Measurements from ENCODE around the gene SPATS2L.

The SPATS2L gene

DNA sequence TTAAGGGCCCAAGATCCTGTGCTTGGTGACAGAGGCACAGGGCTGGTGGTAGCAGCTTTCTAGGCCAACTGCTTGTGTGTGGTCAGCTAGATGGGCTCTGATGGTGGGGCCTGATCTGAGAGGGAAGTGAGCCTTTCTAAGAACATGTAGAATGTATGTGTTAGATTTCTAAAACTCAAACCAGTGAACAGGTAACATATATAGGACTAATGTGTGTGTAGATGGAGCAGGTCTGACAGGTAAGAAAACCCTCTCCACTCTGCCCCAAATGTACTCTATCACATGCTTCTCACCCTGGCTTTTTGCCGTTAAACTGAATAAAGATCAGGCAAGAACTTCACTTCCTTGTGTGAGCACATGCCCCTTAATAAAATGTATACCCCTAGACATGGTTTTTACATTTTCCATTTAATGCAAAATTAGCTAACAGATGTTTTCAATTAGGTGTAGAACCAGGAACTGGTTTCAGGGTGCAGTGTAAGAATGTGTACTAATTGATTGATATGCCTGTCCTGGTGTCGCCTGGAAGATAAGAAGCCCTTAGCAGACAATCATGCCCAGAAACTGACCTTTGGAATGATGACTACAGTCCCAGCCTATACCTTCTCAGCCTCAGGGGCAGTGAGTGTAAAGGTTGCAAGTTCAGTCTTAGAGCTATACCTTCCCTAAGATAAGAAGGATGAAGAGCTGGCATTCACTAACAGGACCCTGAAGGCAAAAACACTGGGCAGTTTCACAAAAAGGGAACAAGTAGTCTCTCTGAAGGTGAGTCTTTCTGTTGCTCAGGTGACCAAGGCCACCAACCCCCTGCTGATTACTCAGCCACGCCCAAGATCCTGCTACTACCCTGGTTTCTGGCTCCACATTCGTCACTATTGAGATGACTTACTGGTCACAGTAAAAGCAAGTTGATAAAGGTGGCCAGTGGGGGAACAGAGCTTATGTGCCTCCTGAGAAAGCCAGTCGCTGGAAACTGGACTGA is 71.2 kb downstream of the SPATS2L start:
- DNase-seq (ENCODE audit: low read depth, low spot score), result no peak

DNA sequence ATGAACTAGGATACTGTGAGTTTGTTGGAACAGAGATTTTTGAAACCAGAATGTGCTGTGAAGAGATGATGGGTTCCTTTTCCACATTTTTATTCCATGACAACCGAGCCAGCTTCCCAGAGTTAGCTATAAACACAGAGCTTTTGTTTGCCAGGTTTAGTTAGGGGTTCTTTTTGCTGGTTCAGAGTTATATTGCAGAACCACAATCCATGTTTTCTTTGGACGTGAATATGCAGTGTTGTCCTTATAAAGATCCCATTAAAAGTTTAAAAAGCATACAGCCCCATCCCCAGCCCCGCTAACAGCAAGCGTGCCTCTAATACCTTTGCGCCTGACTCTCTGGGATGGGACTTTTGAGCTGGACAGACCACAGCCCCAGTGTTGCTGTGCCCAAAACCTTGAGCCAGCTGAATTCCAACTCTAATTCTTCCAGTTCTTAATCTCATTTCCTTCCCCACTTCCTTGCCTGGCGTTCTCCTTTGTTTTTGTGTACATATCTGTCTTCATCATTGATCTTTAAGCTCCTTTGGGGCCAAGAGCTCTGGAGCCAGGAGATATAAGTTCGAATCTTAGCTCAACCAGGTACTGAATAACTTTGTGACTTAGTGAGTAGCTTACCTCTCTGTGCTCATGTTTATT is 72.3 kb downstream of the SPATS2L start:
- DNase-seq (ENCODE audit: low read depth, low spot score), result no peak

DNA sequence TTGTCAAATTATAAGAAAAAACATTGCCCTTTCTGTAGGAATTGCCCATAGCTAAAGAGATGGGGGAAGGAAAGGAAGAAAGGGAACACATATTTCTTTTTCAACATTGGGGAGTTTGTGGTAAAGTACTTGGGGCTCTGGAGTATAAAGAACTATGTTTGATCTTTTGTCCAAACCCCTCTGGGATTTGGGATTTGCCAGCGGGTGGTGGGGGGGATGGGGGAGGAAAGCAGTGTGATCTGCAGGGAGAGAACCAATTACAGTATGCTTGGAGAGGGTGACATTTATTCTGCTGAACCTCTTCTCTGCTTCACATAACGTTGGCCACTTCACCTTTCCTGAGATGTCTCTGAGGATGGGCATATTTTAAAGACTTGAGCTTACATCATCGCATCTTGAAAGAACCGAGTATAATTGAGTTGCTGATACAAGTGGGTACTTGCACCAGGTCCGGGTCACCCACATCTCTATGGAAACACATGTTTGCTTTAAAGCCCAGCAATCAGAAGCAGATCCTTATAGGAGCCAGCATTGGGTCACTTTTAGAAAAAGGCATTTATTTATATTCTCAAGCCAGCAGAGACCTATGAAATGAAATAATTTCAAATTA is 73.1 kb downstream of the SPATS2L start:
- no peak for DNase-seq (ENCODE audit: low read depth, low spot score)

DNA sequence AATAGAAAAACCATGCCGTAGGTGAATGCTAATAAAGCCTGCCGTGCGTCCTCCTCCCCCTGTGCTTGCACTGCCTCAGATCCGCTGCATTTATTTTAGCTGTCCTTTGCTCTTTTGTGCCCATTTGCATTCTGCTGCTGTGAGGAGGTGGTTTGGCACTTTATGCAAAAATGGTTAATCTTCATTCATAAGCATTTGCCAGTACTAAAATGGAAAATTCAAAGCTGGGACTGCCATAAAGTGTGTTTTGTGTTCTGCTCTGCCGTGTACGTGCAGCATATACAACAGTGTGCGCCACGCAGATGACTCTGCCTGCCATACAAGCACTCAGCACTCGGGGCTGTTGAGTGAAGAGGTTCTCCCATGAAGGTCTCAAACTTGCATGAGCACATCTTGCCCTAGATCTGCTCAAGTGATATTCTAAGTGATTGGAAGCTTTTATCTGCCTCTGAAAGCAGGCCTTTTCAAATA is 73.6 kb downstream of the SPATS2L start:
- DNase-seq (ENCODE audit: low read depth, low spot score), result no peak

DNA sequence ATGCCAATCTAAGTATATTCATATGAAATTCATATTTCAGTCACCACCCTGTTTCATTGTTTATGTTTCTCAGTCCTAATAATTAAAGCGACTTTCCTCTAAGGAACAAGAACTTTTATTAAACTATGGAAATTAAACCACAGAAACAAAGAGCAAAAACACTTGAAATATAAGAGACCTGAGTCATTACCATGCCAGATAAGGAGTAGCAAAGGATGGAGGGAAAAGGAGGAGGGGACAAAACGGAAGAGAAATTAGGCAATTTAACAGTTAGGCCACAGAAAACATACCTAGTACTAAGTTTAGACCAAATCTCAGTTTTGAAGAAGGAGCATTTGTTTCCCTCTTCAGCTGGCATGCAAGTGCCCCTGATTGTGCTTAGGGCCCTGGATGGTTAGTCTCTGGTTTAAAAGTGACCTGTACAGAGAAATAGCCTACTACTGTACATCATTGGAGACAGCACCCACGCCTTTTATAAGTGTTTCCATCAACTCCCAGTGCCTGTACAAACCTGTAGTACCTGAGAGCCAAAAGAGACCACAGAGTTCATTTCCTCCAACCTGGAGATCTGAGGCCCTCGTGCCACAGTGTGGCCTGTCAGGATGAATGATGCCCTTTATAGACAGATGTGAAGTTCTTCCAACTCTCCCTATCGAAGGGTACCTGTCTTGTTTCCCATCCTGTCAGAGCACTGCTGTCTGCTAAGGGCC is 74.5 kb downstream of the SPATS2L start:
- DNase-seq (ENCODE audit: low read depth, low spot score), result no peak

DNA sequence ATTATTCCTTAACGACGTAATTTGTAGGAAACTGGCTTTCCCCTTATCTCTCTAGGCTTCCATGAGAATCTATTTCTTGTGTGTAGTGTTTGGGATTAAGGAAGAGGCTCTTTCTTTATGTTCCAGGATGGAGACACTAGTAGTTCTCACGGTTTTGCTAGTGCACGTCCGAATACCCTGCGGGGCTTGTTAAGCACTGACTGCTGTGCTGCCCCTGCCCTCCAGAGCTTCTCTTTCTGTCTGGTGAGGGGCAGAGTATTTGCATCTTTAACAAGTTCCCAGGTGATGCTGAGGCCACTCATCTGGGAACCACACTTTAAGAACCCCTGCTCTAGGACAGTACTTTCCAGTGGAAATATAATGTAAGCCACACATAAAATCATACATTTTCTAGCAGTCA is 76.4 kb downstream of the SPATS2L start:
- DNase-seq (ENCODE audit: low read depth, low spot score), result no peak

DNA sequence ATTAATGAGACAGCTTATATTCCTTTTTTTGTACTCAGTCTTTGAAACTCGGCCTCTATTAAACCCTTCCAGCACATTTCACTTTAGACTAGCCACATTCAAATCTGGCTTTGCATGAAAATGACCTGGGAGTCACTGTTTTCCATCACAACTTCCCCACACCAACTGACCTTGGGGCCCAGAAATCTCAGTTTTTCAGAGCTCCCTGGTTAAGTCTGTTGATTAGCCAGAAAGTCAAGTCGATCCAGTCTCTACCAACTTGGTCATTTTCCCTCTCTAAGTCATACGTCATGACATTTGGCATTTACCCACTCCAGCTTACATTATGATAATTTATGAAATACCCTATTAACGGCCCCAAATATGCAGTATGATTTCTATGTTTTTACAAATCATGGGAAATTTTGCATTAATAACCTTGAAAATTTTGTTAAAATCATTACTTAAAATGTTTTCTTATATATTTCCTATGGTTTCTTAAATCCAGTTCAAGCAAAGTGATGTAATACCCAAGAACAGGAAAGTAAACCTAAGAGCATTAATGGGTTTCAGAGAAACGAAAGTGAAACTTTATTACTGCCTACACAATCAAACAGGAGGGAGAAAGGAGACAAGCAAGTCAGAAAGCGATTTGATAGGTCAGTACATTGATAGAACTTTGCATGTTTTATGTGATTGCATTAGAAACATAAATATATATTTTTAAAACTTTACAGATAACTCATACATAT is 77.1 kb downstream of the SPATS2L start:
- DNase-seq (ENCODE audit: low read depth, low spot score), result no peak

DNA sequence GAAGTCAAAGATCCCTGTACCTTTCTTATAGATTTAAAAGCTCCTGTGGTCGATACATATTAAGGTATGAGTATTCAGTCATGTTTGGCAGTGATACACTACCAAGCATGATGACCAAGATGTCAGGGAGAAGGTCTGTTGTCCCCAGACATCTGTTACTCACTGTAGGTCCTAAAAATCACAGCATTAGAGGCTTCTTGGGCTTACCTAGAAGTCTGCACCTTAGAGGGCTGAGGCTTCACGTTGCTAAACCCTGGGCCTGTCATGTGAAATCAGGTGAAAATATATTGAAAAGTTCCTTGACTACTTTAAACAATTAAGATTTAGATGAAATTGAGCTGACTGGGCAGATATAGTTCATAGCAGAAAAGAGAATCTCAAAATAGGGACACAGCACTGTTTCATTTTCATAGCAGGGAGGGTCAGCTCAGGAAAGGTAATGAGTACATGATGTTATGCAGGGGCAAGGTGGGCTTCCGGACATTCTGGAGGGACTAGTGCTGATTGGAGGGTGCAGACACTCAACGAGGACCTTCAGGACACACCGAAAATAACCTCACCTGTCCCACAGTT is 78.7 kb downstream of the SPATS2L start:
- no peak for DNase-seq (ENCODE audit: low read depth, low spot score)

DNA sequence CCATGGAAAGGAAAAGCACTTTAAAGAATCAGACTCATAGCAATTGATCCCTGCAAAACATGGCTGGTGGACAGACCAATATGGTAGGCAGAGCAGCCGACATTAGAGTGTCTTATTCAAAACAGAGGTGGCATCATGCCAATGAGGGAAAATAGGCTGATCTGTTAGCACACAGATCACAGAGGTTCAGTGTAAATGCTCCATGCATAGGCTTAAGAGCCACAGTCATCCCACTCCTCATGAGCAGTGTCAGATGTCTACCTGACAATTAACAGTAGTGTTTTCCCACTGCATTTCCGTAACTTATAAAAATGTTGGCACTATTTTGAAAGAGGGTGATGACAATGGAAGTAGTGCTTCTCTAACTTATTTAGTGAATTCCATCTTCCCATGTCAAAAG is 86.7 kb downstream of the SPATS2L start:
- no peak for DNase-seq (ENCODE audit: low read depth, low spot score)

DNA sequence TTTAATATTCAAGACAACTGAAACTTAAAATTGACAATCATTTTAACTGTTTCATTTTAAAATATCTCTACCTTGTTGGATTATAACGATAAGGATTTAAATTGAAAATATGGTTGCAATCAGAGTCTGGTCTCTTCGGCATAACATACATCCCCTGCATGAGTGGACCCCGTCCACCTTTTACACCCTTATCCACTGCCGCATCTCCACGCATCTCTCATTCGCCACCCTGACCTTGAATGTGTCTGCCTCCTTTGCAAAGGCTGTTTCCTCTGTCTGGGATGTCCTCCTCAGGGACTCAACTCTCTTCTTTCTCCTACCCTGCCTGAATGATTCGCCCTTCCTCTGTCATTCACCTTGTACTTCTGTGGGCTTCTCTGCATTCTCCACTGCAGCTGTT is 87.6 kb downstream of the SPATS2L start:
- no peak for DNase-seq (ENCODE audit: low read depth, low spot score)

DNA sequence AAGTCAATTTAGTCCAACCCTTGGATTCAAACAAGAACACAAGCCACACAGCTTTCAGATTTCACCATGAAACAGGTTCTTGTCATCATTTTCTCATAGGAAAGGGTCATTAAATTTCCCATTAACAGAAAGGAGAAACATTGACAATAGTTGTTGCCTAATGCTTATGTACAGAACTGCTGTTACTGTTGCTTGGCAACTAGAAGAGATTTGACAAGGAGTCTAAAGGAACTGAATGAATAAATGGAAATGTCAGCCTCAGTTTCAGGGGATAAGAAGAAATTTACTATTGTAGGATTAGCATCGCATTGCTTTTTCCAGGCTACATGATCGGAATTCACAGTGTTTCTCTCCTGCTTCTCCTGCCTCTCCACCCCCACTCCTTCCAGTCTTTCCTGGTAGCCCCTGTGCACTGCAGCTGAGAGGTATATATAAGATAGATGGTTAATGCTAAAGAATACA is 90.3 kb downstream of the SPATS2L start:
- no peak for DNase-seq (ENCODE audit: low read depth, low spot score)

DNA sequence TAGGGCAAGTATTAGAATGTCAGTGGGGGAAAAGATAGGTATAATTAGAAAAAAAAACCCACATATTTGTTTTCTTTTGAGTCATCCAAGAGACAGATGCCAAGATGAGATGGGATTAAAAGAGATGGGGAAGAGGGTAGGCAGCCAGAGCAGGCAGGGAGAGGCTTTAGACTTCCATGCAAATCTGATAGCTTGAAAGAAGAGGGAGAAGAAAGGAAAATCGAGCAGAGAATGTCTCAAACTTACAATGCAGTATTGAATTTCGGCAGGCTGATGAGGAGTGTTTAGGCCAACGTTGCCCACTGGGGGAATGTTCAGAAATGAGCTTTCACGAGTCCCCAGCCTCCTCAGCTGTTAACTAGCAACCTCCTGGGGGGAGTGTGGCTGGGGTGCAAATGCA is 91.3 kb downstream of the SPATS2L start:
- DNase-seq (ENCODE audit: low read depth, low spot score), result no peak

DNA sequence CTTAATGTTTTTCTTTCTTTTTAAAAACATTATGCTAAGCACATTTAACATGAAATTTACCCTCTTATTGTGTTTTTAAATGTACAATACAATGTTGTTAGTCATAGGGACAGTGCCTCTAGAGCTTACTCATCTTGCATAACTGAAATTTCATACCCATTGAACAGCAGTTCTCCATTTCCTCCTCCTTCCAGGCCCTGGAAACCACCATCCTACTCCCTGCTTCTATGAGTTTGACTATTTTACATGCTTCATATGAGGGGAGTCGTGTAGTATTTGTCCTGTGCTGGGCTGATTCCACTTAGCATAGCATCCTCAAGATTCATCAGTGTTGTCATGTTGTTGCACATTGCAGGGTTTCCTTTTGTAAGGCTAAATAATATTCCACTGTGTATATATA is 92.6 kb downstream of the SPATS2L start:
- DNase-seq (ENCODE audit: low read depth, low spot score), result no peak

DNA sequence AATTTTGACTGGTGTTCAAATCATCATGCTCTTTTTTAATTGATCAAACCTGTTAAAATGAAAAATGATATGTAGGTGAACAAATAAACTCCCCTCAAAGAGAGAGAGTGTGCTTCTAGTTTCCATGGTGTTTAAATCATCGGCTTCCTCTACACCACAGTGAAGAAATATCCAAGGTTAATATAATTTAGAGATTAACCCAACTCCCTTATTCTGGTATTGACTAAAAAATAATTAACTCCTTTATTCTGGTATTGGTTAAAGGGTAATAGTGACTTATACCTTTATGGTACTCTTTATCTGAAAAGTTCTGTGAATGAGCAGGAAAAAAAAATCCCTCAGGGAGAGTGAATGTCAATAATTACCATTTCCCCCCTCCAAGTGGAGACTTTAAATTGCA is 93.1 kb downstream of the SPATS2L start:
- no peak for DNase-seq (ENCODE audit: low read depth, low spot score)

DNA sequence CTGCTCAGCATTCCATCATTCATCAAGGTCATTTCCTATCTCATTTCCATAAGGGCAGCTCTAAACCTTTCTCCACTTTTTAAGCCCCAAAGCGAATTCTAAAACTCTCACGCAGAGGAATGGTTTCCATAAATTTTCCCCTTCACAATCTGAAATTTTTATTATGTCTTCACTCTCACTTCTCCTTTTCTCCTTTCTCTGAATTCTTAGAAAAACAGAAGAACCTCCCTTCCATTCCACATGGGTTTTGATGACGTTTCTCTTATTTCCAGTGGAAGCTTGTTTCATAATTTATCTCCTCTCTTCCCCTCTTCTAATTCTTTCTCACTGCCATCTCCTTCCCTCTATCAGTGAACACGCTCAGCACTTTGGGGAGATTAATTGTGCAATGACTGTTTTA is 97.3 kb downstream of the SPATS2L start:
- no peak for DNase-seq (ENCODE audit: low read depth, low spot score)

DNA sequence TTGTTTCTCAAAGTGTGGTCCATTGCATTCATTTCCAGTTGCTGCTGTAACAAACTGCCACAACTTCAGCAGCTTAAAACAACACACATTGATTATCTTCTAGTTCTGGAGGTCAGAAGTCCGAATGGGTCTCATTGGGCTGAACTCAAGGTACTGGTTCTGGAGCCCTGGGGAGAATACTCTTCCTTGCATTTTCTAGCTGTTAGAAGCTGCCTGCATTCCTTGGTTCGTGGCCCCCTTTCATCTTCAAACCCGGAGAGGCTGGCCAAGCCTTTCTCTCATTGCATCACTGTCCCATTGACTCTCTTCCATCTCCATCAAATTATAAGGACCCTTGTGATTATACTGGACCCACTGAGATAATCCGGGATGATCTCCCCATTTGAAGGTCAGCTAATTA is 98.1 kb downstream of the SPATS2L start:
- no peak for DNase-seq (ENCODE audit: low read depth, low spot score)

DNA sequence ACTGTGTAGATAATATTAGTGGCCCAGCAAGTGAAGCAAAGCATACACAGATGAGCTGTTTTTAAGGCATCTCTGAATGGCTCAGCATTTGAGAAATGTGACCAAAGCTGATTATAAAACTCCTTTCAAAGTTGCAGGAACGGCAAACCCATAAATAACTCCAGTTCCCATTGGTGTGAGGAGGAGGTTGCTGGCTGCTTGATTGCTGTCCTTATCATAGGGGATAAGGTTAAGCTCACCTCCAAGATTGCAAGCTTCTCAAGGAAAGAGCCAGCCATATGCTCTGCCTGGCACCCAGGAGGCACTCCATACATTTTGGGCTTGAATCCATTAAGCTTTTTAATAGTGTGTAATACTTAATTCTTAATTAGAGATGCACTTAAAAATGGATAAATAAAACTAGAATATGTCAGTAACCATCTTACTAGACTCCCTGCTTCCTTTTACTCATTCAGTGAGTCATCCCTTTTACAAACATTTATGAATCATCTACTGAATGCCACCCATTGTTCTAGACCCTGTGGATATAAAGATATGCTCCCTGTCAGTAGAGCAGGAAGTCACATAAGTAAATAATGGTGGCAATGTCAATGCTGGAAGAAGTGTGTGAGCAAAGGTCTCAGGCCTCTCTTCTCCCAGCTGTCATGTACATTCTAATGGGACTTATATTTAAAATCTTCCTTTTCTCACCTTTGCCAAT is 99.3 kb downstream of the SPATS2L start:
- no peak for DNase-seq (ENCODE audit: low read depth, low spot score)

DNA sequence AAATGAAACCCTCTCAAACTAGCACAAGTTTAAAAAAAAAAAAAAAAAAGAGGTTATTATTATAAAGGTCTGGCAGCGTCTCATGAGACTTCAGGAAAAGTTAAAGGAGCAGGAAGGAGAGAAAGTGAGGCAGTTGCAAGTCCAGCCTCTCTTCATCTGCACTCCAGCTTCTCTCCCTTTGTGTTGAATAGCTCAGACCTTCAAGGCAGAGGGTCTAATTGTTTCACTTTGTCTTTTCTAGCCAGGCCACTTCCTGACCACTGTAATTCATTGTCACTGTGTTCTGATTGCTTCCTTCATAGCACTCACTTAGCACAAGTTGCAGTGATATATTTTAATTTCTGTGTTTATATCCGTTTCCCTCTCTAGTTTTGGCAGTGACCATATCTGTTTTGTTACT is 99.9 kb downstream of the SPATS2L start:
- DNase-seq (ENCODE audit: low read depth, low spot score), result no peak

DNA sequence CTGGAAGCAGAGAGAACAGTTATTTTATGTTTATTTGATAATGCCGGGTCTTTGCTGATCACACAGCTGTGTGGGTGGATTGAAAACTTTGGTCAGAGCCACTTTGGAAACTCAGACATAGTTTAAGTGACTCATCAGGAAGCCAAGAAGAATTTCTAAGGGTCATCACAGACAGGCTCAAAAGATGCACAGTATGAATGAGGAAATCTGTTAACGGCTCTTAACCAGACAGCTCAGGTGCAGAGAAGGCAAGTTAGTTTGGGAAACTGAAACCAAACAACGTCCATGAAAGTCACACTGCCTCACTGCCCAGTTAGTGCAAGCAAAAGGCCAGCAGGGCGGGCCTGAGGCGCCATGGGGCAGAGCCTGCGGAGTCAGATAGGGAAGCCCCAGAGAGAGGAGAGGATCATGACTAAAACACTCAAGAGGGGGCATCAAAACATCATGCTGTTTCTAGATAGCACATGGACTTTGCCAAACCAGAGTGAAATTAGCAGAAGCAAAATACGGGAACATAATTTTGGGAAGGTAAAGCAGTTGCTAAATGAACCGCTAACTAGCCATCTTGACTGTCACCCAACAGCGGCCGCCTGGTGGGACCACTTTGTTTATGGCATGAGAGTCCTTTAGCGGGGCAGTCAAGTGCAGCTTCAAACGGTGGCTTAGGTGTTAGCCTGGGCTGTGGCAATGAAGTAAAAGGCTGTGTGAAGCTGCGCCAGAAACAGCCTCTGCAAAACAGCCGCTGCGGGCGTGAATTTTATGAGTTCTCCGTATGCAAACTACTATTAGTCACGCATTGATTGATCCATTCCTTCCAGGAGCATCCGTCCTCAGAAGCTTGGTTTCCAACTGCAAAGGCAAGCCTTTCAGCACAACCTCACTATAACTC is 102.2 kb downstream of the SPATS2L start:
- DNase-seq (ENCODE audit: low read depth, low spot score), result no peak

Measured in brain pericyte (primary cell).